Caco-2 (cell line): ENCODE measurements around the gene VWA3A. TPM values are rescaled to one million over a fixed set of nuclear protein-coding genes. Genes with fewer than 3 reads are reported as not detected.

Experiments
- BruUV-seq: library from RNA; stranded (reverse); fragments of 400-500 nt; replicated peaks from 2 replicates; lab custom pipeline; 2021; lab: Mats Ljungman, UMichigan
- CTCF ChIA-PET: fragments of 300-600 bp; sonication (Branson Sonifier 250); formaldehyde crosslinking; loops from one replicate; lab custom pipeline; 2022; ENCODE audit warnings: antibody characterized with exemption; lab: Charles Lee
- POLR2A ChIA-PET: fragments of 300-600 bp; sonication (Branson Sonifier 250); formaldehyde crosslinking; loops from one replicate; lab custom pipeline; 2022; ENCODE audit warnings: antibody characterized with exemption; lab: Charles Lee
- DNase-seq, 2 experiments: peaks; one replicate each; pipeline versions ENCODE4 v3.0.0 to v3.0.0-alpha.2; 2020 to 2022
- H3K27me3 ChIP-seq: replicated peaks from 2 replicates; pipeline ENCODE4 v1.6.0; 2011; ENCODE audit warnings: low read length; ENCODE audit not compliant: control insufficient read depth, insufficient read depth
- H3K36me3 ChIP-seq: 2 replicates; pipeline ENCODE4 v1.5.1; 2011; ENCODE audit warnings: low read length; ENCODE audit not compliant: control insufficient read depth, insufficient read depth
- H3K4me1 ChIP-seq: fragments of 250-450 bp; sonication (Bioruptor Pico); 2 replicates; pipeline ENCODE4 v1.5.1; 2020; ENCODE audit warnings: mild to moderate bottlenecking
- H3K4me3 ChIP-seq: 2 replicates; pipeline ENCODE4 v1.5.1; 2011; ENCODE audit warnings: low read depth, mild to moderate bottlenecking, control low read depth, low read length
- H3K9me3 ChIP-seq: fragments of 250-450 bp; sonication (Bioruptor Pico); 2 replicates; pipeline ENCODE4 v1.5.1; 2020; ENCODE audit warnings: mild to moderate bottlenecking, moderate library complexity
- H3K27ac Mint-ChIP-seq: one replicate; pipeline ENCODE4 v1.8.0; 2022; ENCODE audit warnings: mixed read lengths; ENCODE audit not compliant: unreplicated experiment
- H3K27me3 Mint-ChIP-seq: one replicate; pipeline ENCODE4 v1.8.0; 2022; ENCODE audit warnings: mixed read lengths; ENCODE audit not compliant: insufficient read depth, unreplicated experiment
- H3K36me3 Mint-ChIP-seq: one replicate; pipeline ENCODE4 v1.8.0; 2022; ENCODE audit warnings: mild to moderate bottlenecking, mixed read lengths; ENCODE audit not compliant: insufficient read depth, unreplicated experiment
- H3K4me1 Mint-ChIP-seq: one replicate; pipeline ENCODE4 v1.8.0; 2022; ENCODE audit warnings: low read depth, mixed read lengths; ENCODE audit not compliant: unreplicated experiment
- H3K4me3 Mint-ChIP-seq: one replicate; pipeline ENCODE4 v1.8.0; 2022; ENCODE audit warnings: mild to moderate bottlenecking, moderate library complexity, mixed read lengths; ENCODE audit not compliant: unreplicated experiment
- H3K9me3 Mint-ChIP-seq: one replicate; pipeline ENCODE4 v1.8.0; 2022; ENCODE audit warnings: mixed read lengths; ENCODE audit not compliant: unreplicated experiment
- intact Hi-C: fragments of 100-400 bp; cut with micrococcal nuclease; formaldehyde crosslinking; loops from one replicate; pipeline ENCODE4 v1.10.0; 2022; ENCODE audit not compliant: unreplicated experiment
- total RNA-seq: library from RNA; stranded (reverse); gene quantifications from 2 replicates; pipeline ENCODE4 v1.2.3, GENCODE V29; 2022
- TF ChIP-seq, protein P1 (sequence below), 2 experiments: fragments of 200-600 bp in 1 of 2; IDR thresholded peaks; 1 replicate in 1 of 2; 2 replicates in 1 of 2; pipeline versions ENCODE4 v1.5.1 to v1.8.0; 2011 to 2022; ENCODE audit warnings: antibody characterized with exemption in 1 of 2, control low read depth in 1 of 2, inconsistent platforms in 1 of 2, low read depth in 1 of 2, low read length in 1 of 2, mild to moderate bottlenecking in 1 of 2, moderate library complexity in 1 of 2; ENCODE audit not compliant: insufficient read depth in 1 of 2, severe bottlenecking in 1 of 2, unreplicated experiment in 1 of 2

VWA3A gene
- total RNA-seq, 1 experiment from 2014 or later: not detected

DNA sequence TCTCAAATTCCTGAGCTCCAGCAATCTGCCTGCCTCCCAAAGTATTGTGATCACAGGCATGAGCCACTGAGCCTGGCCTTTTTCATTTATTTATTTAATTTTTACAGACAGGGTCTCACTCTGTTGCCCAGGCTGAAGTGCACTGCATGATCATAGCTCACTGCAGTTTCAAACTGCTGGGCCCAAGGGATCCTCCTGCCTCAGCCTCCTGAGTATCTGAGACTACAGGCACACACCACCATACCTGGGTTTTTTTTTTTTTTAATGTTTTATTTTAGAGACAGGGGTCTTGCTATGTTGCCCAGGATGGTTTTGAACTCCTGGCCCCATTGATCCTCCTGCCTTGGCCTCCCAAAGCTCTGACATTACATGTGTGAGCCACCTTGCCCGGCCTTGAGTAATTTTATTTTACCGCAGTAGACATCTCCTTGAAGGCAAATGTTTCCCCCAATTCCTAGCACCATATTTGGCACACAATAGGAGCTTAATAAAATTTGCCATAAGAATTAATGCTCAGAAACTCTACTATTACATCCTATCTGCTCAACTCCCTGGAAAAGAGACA lies 111.8 kb downstream of the VWA3A start:
- 0 out of 2 replicates have a peak, but pooled peaks cover 7% of the 10 kb centered on the region for H3K4me1 ChIP-seq
- intact Hi-C loops: no loop called here
- ChIA-PET POLR2A (no interaction called here), CTCF (no interaction called here)
- no peaks in the 10 kb centered on the region for H3K36me3 ChIP-seq
- Mint-ChIP-seq H3K9me3 (no peaks in the 10 kb centered on the region), H3K4me1 (peaks cover 7% of the 10 kb centered on the region), H3K27ac (peak overlapping the region; percentile 64), H3K4me3 (peak overlapping the region; percentile 45), H3K36me3 (peaks cover 13% of the 10 kb centered on the region), H3K27me3 (no peaks in the 10 kb centered on the region)
- H3K27me3 ChIP-seq: no peaks in the 10 kb centered on the region
- BruUV-seq: no TSS peak
- no peaks in the 10 kb centered on the region for H3K9me3 ChIP-seq
- TF ChIP-seq, protein P1, sequence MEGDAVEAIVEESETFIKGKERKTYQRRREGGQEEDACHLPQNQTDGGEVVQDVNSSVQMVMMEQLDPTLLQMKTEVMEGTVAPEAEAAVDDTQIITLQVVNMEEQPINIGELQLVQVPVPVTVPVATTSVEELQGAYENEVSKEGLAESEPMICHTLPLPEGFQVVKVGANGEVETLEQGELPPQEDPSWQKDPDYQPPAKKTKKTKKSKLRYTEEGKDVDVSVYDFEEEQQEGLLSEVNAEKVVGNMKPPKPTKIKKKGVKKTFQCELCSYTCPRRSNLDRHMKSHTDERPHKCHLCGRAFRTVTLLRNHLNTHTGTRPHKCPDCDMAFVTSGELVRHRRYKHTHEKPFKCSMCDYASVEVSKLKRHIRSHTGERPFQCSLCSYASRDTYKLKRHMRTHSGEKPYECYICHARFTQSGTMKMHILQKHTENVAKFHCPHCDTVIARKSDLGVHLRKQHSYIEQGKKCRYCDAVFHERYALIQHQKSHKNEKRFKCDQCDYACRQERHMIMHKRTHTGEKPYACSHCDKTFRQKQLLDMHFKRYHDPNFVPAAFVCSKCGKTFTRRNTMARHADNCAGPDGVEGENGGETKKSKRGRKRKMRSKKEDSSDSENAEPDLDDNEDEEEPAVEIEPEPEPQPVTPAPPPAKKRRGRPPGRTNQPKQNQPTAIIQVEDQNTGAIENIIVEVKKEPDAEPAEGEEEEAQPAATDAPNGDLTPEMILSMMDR (IDR thresholded peaks at IDR 0.05; ENCODE audit: insufficient read depth in 1 of 2, low read depth in 1 of 2, low read length in 1 of 2, severe bottlenecking in 1 of 2, unreplicated experiment in 1 of 2): no peak
- DNase-seq: no peak
- no peak overlapping the region for H3K4me3 ChIP-seq

DNA sequence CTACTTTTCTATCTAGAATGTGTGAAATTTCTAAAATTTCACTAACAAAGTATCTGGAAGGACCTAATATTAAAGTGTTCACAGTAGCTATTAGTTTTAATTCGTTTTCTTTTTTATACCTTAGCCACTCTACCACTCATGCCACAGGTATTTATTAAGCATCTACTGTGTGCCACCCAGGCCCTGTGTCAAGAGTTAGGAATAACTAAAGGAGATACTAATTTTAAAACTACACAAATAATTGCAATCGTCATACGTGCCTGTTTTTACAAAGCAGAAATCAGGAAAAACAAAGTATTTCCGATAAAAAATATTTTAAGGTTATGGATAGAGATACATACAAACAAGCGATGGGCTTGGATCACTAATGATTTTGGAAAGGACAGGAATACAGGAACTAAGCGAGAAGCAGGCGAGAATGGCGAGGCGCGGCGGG lies 113.3 kb downstream of the VWA3A start:
- Histone ChIP-seq H3K4me1 (0 out of 2 replicates have a peak, but pooled peaks cover 7% of the 10 kb centered on the region), H3K27me3 (no peaks in the 10 kb centered on the region), H3K36me3 (no peaks in the 10 kb centered on the region), H3K4me3 (peak overlapping the region; percentile 91), H3K9me3 (no peaks in the 10 kb centered on the region)
- CTCF ChIA-PET: interaction anchor here (0.9 to 1.6 kb wide), 4 partner anchors 9 to 92 kb away, joined by 4 to 9 read pairs (median 5); no protein-coding TSS in a partner anchor
- Mint-ChIP-seq H3K4me3 (peak overlapping the region; percentile 99), H3K9me3 (no peaks in the 10 kb centered on the region), H3K27me3 (no peaks in the 10 kb centered on the region), H3K36me3 (peaks cover 16% of the 10 kb centered on the region), H3K4me1 (peaks cover 7% of the 10 kb centered on the region), H3K27ac (peak overlapping the region; percentile 53)
- no peak for DNase-seq
- TF ChIP-seq, protein P1 (IDR thresholded peaks at IDR 0.05; ENCODE audit: insufficient read depth in 1 of 2, low read depth in 1 of 2, low read length in 1 of 2, severe bottlenecking in 1 of 2, unreplicated experiment in 1 of 2): no peak
- POLR2A ChIA-PET: interaction anchor here (1.3 kb wide), 1 partner anchor 14 kb away, joined by 5 read pairs; no protein-coding TSS in a partner anchor
- TSS peak; percentile 96 for BruUV-seq
- intact Hi-C loops: loop anchor here (1.0 to 2.0 kb wide), 3 partner anchors 15 to 92 kb away; partner anchors contain the start of gene POLR3E

DNA sequence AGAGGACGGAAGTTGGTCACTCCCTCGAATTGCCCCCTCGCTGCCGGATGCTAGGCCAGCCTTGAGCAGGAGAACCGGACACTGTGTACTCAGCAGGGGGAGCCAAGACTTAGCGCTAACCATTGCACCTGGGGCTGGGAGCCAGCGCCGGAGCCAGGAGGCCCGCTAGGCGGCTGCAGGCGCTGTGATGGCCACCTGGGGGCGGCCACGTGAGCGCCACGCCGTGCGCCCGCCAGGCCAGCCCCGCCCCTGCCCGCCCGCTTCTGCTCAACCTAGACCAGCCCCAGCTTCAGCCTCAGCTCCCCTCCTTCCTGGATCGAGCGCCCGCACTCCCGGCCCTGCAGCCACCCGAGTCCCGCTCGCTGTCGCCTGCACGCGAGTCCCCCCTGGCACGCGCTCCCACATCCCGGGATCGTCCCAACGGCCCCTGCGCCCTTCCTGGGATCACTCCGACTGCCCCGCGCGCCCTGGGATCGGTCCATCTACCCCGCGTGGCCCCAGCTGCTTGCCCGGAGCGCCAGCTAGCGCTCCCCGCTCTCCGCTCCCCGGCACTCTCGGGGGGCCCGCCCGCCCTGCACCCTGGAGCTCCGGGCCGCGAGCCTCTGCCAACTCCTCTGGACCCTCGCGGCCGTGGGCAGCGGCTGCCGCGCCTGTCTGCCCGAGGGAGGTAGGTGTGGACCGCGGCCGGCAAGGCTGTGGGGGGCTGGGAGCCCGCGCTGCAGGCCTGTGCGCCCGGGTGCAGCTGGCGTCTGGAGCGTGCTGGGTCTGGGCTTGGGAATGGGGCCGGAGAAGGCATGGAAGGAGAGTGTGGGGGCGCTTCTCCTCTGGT lies 113.9 kb downstream of the VWA3A start, which contains the start of gene EEF2K:
EEF2K (plus strand) TSS at position 266 of the 829 bp plus-strand sequence. CDS start 19,452 bp downstream, outside the sequence.
- H3K36me3 Mint-ChIP-seq: peaks cover 20% of the 10 kb centered on the region
- 0 out of 2 replicates have a peak, but pooled peaks cover 7% of the 10 kb centered on the region for H3K4me1 ChIP-seq
- peaks cover 2% of the 10 kb centered on the region; the same call in 1 of the 2 replicates for H3K36me3 ChIP-seq
- TF ChIP-seq, protein P1 (IDR thresholded peaks at IDR 0.05; ENCODE audit: insufficient read depth in 1 of 2, low read depth in 1 of 2, low read length in 1 of 2, severe bottlenecking in 1 of 2, unreplicated experiment in 1 of 2): peak; percentile 71 to 74
- ChIA-PET CTCF (interaction anchor here (0.6 to 1.6 kb wide), 10 partner anchors 9 to 1152 kb away, joined by 3 to 9 read pairs (median 4); no protein-coding TSS in a partner anchor), POLR2A (interaction anchor here (0.8 to 1.3 kb wide), 3 partner anchors 15 to 254 kb away, joined by 4 to 5 read pairs (median 4); no protein-coding TSS in a partner anchor)
- intact Hi-C loops: loop anchor here (1.0 to 2.0 kb wide), 3 partner anchors 15 to 91 kb away; partner anchors contain the start of gene POLR3E
- DNase-seq: peak; percentile 94 to 95
- H3K27me3 ChIP-seq: no peaks in the 10 kb centered on the region
- peak within 1 kb of the TSS; percentile 91 for H3K4me3 ChIP-seq
- H3K4me3 Mint-ChIP-seq: peak within 1 kb of the TSS; percentile 99
- peak within 1 kb of the TSS; percentile 54 for H3K27ac Mint-ChIP-seq
- no TSS peak for BruUV-seq
- no peaks in the 10 kb centered on the region for H3K27me3 Mint-ChIP-seq
- peaks cover 7% of the 10 kb centered on the region for H3K4me1 Mint-ChIP-seq
- no peaks in the 10 kb centered on the region for H3K9me3 ChIP-seq
- no peaks in the 10 kb centered on the region for H3K9me3 Mint-ChIP-seq
